WTC11 (cell line): ENCODE measurements around the gene CTIF. TPM values are rescaled to one million over a fixed set of nuclear protein-coding genes. Genes with fewer than 3 reads are reported as not detected.

ENCODE experiments used
- ATAC-seq: fragments of 200-7000 bp; cut with Tn5 transposase; 2 replicates; pipeline ENCODE4 v1.10.0; 2021; ENCODE audit warnings: mild to moderate bottlenecking, moderate library complexity
- CTCF ChIA-PET: fragments of 300-600 bp; sonication (Branson Sonifier 250); formaldehyde crosslinking; loops from one replicate; lab custom pipeline; 2021; ENCODE audit warnings: antibody characterized with exemption; lab: Charles Lee
- POLR2A ChIA-PET: fragments of 350-600 bp; sonication (Branson Sonifier 250); formaldehyde crosslinking; loops from one replicate; lab custom pipeline; 2021; ENCODE audit warnings: antibody characterized with exemption; lab: Charles Lee
- DNase-seq: peaks from one replicate; pipeline ENCODE4 v3.0.0; 2021; ENCODE audit warnings: low spot score
- H3K27ac Mint-ChIP-seq: 2 replicates; pipeline ENCODE4 v1.8.0; 2021; ENCODE audit warnings: mixed read lengths
- H3K27me3 Mint-ChIP-seq: 2 replicates; pipeline ENCODE4 v1.8.0; 2021; ENCODE audit warnings: low read depth, mild to moderate bottlenecking, moderate library complexity, mixed read lengths
- H3K36me3 Mint-ChIP-seq: 2 replicates; pipeline ENCODE4 v1.8.0; 2021; ENCODE audit warnings: mixed read lengths
- H3K4me1 Mint-ChIP-seq: 2 replicates; pipeline ENCODE4 v1.8.0; 2022; ENCODE audit warnings: mixed read lengths
- H3K4me3 Mint-ChIP-seq: 2 replicates; pipeline ENCODE4 v1.8.0; 2021; ENCODE audit warnings: mild to moderate bottlenecking, moderate library complexity, mixed read lengths
- H3K9me3 Mint-ChIP-seq: 2 replicates; pipeline ENCODE4 v1.8.0; 2021; ENCODE audit warnings: mixed read lengths
- ELF4 ChIP-seq: sonication (generic); formaldehyde crosslinking; IDR thresholded peaks from 2 replicates; pipeline ENCODE4 v1.8.1; 2022; ENCODE audit warnings: low read depth, mild to moderate bottlenecking, moderate library complexity, missing genetic modification reagents
- ESRRA ChIP-seq: sonication (generic); formaldehyde crosslinking; IDR thresholded peaks from 2 replicates; pipeline ENCODE4 v1.8.1; 2022; ENCODE audit warnings: mild to moderate bottlenecking, missing genetic modification reagents, borderline replicate concordance
- HMGA2 ChIP-seq: fragments of 250-450 bp; sonication (Bioruptor Pico); IDR thresholded peaks from 2 replicates; pipeline ENCODE4 v1.4.0; 2021; ENCODE audit warnings: mild to moderate bottlenecking, moderate library complexity
- IRF2 ChIP-seq: sonication (generic); formaldehyde crosslinking; IDR thresholded peaks from 2 replicates; pipeline ENCODE4 v1.8.0; 2022; ENCODE audit warnings: low read depth, missing genetic modification reagents, borderline replicate concordance
- JAZF1 ChIP-seq: fragments of 250-450 bp; sonication (Bioruptor Pico); IDR thresholded peaks from 2 replicates; pipeline ENCODE4 v1.9.0; 2021; ENCODE audit warnings: moderate library complexity, mild to moderate bottlenecking, inconsistent platforms
- MXD4 ChIP-seq: fragments of 250-450 bp; sonication (Bioruptor Pico); IDR thresholded peaks from 2 replicates; pipeline ENCODE4 v1.8.0; 2021; ENCODE audit warnings: mild to moderate bottlenecking, moderate library complexity, borderline replicate concordance
- NFYB ChIP-seq: sonication (generic); formaldehyde crosslinking; conservative IDR thresholded peaks from 2 replicates; pipeline ENCODE4 v1.8.0; 2022; ENCODE audit warnings: low read depth, missing genetic modification reagents
- NR3C1 ChIP-seq: sonication (generic); formaldehyde crosslinking; conservative IDR thresholded peaks from 2 replicates; pipeline ENCODE4 v1.8.1; 2023; ENCODE audit warnings: low read depth, mild to moderate bottlenecking, missing genetic modification reagents
- SMAD4 ChIP-seq: sonication (generic); formaldehyde crosslinking; IDR thresholded peaks from 2 replicates; pipeline ENCODE4 v1.8.0; 2022; ENCODE audit warnings: mild to moderate bottlenecking, missing genetic modification reagents
- SOX15 ChIP-seq: fragments of 250-450 bp; sonication (Bioruptor Pico); IDR thresholded peaks from 2 replicates; pipeline ENCODE4 v1.9.0; 2021; ENCODE audit warnings: mild to moderate bottlenecking
- SP1 ChIP-seq: sonication (generic); formaldehyde crosslinking; conservative IDR thresholded peaks from 2 replicates; pipeline ENCODE4 v1.8.1; 2022; ENCODE audit warnings: missing genetic modification reagents
- TCF7 ChIP-seq: sonication (generic); formaldehyde crosslinking; IDR thresholded peaks from 2 replicates; pipeline ENCODE4 v1.8.0; 2022; ENCODE audit warnings: mild to moderate bottlenecking, low read depth, missing genetic modification reagents, moderate library complexity
- ZNF317 ChIP-seq: sonication (generic); formaldehyde crosslinking; IDR thresholded peaks from 2 replicates; pipeline ENCODE4 v1.8.1; 2023; ENCODE audit warnings: low read depth, mild to moderate bottlenecking, moderate library complexity, missing genetic modification reagents, borderline replicate concordance
- total RNA-seq: library from RNA; stranded (reverse); gene quantifications from 3 replicates; pipeline ENCODE4 v1.2.3, GENCODE V29; 2021
- TF ChIP-seq, protein P1 (sequence below): fragments of 250-450 bp; sonication (Bioruptor Pico); conservative IDR thresholded peaks from 2 replicates; pipeline ENCODE4 v1.9.0; 2021; ENCODE audit warnings: mild to moderate bottlenecking
- TF ChIP-seq, protein P2 (sequence below): sonication (generic); formaldehyde crosslinking; IDR thresholded peaks from 2 replicates; pipeline ENCODE4 v1.8.1; 2022; ENCODE audit warnings: low read depth, missing genetic modification reagents, borderline replicate concordance
- TF ChIP-seq, protein P3 (sequence below): fragments of 250-450 bp; sonication (Bioruptor Pico); IDR thresholded peaks from 2 replicates; pipeline ENCODE4 v1.8.0; 2021; ENCODE audit warnings: mild to moderate bottlenecking
- TF ChIP-seq, protein P4 (sequence below): sonication (generic); formaldehyde crosslinking; IDR thresholded peaks from 2 replicates; pipeline ENCODE4 v1.8.1; 2022; ENCODE audit warnings: missing genetic modification reagents, borderline replicate concordance
- TF ChIP-seq, protein P5 (sequence below): sonication (generic); formaldehyde crosslinking; IDR thresholded peaks from 2 replicates; pipeline ENCODE4 v1.8.1; 2023; ENCODE audit warnings: mild to moderate bottlenecking, missing genetic modification reagents

The CTIF gene
- total RNA-seq, 1 experiment from 2014 or later: 28.5 TPM

DNA sequence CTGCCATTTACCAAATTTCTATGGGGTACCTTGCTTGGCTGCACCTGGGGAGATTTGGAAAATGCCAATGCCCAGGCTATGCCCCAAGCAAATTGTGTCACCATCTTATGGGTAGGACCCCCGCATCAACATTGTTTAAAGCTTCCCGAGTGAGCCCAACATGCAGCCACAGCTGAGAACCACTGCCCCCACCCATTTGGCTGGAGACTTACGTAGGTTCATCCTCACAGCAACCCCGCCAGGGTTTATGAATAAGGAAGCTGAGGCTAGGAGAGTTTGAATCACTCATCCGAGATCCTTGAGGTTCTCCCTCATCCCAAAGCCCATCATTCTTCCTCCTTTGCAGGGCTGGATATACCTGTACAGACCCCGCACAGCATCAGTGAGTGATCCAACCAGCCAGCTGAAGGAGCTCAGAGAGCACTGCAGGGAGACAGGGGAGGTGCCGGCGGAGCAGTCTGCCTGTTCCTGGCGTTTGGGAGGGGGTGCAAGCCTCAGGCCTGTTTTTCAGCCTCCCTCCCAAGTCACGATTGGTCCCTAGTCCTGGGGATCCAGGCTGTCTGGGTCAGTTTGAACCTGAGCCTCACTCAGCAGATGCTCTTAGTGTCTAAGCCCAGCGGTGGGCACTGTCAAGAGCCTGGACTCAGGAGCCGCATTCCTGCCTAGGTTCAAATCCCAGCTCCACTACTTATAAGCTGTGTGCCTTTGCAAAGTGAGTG lies 247.1 kb downstream of the CTIF start:
- H3K4me3 Mint-ChIP-seq: no peak overlapping the region
- no peak for ATAC-seq
- ChIA-PET CTCF (interaction anchor here (1.1 kb wide), 1 partner anchor 109 kb away, joined by 3 read pairs; no protein-coding TSS in a partner anchor), POLR2A (no interaction called here)
- no peak overlapping the region for H3K27ac Mint-ChIP-seq
- H3K4me1 Mint-ChIP-seq: peaks cover 6% of the 10 kb centered on the region
- no peaks in the 10 kb centered on the region for H3K27me3 Mint-ChIP-seq
- TF ChIP-seq MXD4 (no peak), NFYB (CRISPR knock-in tag) (no peak), ZNF317 (CRISPR knock-in tag) (no peak), SOX15 (CRISPR knock-in tag) (no peak), JAZF1 (CRISPR knock-in tag) (no peak), HMGA2 (CRISPR knock-in tag) (no peak), SMAD4 (no peak), SP1 (CRISPR knock-in tag) (no peak), ELF4 (CRISPR knock-in tag) (no peak), NR3C1 (CRISPR knock-in tag) (no peak), TCF7 (no peak)
- TF ChIP-seq, protein P1, sequence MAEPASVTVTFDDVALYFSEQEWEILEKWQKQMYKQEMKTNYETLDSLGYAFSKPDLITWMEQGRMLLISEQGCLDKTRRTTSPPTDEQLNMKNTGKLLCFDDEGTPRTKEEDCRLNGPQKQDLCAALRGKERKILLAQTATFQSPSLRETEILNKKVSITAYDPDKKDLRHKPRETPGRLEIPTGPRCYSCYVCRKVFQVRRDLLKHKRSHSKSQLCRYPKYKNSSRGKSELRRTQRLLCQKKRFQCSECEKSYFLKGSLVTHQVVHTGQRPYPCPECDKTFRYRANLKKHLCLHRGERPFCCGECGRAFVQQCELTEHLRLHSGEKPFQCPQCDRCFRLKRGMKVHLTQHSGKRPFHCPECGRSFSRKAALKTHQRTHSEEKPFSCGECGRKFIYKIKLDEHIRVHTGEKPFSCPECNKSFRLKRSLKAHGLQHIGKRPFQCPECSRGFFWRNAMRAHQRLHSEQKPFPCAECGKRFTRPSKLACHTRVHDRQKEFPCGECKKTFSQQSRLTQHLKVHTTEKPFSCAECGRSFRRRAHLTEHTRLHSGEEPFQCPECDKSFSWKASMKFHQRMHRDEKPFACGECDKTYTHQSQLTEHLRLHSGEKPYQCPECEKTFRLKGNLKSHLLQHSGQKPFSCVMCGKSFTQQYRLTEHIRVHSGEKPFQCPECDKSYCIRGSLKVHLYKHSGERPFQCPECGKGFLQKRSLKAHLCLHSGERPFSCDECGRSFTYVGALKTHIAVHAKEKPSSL (CRISPR knock-in tag): no peak
- TF ChIP-seq, protein P2, sequence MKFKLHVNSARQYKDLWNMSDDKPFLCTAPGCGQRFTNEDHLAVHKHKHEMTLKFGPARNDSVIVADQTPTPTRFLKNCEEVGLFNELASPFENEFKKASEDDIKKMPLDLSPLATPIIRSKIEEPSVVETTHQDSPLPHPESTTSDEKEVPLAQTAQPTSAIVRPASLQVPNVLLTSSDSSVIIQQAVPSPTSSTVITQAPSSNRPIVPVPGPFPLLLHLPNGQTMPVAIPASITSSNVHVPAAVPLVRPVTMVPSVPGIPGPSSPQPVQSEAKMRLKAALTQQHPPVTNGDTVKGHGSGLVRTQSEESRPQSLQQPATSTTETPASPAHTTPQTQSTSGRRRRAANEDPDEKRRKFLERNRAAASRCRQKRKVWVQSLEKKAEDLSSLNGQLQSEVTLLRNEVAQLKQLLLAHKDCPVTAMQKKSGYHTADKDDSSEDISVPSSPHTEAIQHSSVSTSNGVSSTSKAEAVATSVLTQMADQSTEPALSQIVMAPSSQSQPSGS (CRISPR knock-in tag): no peak
- TF ChIP-seq, protein P3, sequence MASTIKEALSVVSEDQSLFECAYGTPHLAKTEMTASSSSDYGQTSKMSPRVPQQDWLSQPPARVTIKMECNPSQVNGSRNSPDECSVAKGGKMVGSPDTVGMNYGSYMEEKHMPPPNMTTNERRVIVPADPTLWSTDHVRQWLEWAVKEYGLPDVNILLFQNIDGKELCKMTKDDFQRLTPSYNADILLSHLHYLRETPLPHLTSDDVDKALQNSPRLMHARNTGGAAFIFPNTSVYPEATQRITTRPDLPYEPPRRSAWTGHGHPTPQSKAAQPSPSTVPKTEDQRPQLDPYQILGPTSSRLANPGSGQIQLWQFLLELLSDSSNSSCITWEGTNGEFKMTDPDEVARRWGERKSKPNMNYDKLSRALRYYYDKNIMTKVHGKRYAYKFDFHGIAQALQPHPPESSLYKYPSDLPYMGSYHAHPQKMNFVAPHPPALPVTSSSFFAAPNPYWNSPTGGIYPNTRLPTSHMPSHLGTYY: no peak
- TF ChIP-seq, protein P4, sequence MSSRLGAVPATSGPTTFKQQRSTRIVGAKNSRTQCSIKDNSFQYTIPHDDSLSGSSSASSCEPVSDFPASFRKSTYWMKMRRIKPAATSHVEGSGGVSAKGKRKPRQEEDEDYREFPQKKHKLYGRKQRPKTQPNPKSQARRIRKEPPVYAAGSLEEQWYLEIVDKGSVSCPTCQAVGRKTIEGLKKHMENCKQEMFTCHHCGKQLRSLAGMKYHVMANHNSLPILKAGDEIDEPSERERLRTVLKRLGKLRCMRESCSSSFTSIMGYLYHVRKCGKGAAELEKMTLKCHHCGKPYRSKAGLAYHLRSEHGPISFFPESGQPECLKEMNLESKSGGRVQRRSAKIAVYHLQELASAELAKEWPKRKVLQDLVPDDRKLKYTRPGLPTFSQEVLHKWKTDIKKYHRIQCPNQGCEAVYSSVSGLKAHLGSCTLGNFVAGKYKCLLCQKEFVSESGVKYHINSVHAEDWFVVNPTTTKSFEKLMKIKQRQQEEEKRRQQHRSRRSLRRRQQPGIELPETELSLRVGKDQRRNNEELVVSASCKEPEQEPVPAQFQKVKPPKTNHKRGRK: no peak
- TF ChIP-seq, protein P5, sequence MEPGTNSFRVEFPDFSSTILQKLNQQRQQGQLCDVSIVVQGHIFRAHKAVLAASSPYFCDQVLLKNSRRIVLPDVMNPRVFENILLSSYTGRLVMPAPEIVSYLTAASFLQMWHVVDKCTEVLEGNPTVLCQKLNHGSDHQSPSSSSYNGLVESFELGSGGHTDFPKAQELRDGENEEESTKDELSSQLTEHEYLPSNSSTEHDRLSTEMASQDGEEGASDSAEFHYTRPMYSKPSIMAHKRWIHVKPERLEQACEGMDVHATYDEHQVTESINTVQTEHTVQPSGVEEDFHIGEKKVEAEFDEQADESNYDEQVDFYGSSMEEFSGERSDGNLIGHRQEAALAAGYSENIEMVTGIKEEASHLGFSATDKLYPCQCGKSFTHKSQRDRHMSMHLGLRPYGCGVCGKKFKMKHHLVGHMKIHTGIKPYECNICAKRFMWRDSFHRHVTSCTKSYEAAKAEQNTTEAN (CRISPR knock-in tag): no peak
- no peaks in the 10 kb centered on the region for H3K9me3 Mint-ChIP-seq
- H3K36me3 Mint-ChIP-seq: no peaks in the 10 kb centered on the region
- no peak for DNase-seq

DNA sequence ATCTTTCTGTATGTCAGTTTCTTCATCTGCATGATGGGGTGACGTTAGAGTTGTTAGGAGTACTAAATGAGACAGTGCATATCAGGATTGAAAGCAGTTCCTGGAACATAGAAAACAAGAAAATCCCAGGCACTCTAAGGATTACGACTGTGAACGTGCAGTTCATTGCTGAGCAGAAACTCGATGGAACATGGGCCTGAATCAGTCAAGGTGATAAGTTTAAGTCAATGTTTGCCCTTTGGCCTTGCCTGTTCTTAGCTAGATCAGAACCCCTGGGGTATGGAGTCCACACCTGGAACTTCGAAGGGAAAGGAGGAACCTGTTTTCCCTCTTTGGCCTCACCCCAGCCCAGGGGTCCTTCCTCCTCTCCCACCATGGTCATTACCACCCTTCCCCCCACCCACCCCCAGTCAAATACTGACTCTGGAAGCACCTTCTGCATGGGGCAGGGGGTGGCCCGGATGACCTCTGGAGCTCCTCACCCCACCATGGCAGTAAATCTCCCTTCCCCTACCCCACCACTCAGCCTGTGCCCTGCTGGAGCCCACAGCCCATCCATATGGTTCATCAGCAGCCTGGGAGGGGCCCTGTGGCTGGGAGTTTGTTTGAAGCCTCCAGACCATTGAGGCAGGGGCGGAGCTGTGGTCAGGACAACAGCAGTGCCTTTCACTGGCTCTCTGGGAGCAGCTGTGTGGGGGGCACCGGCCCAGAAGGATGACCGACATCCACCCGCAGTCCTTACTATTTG lies 247.8 kb downstream of the CTIF start:
- Mint-ChIP-seq H3K36me3 (no peaks in the 10 kb centered on the region), H3K4me1 (no peaks in the 10 kb centered on the region; the same call in 1 of the 2 replicates), H3K27ac (no peak overlapping the region), H3K4me3 (no peak overlapping the region)
- no peak for ATAC-seq
- POLR2A ChIA-PET: no interaction called here
- TF ChIP-seq ESRRA (CRISPR knock-in tag) (no peak), IRF2 (CRISPR knock-in tag) (no peak)
- TF ChIP-seq, all 79 proteins: peak for 0
- DNase-seq: no peak
- Mint-ChIP-seq H3K9me3 (no peaks in the 10 kb centered on the region), H3K27me3 (no peaks in the 10 kb centered on the region)
- CTCF ChIA-PET: no interaction called here
